GM12878 (cell line): ENCODE measurements around the gene CKMT2. TPM values are rescaled to one million over a fixed set of nuclear protein-coding genes. Genes with fewer than 3 reads are reported as not detected.

Experiments used
- CREM ChIP-seq: IDR thresholded peaks from 2 replicates; pipeline ENCODE4 v1.6.1; 2014; ENCODE audit warnings: antibody characterized with exemption, low read depth
- CUX1 ChIP-seq: IDR thresholded peaks from 2 replicates; pipeline ENCODE4 v1.6.1; 2012; ENCODE audit warnings: improper control_type of control experiment, low read depth, low read length; ENCODE audit not compliant: insufficient replicate concordance
- DPF2 ChIP-seq: fragments of 450-650 bp; IDR thresholded peaks from 2 replicates; pipeline ENCODE4 v1.6.1; 2017; ENCODE audit warnings: mild to moderate bottlenecking
- GATAD2B ChIP-seq: fragments of 450-650 bp; conservative IDR thresholded peaks from 2 replicates; pipeline ENCODE4 v1.6.1; 2017; ENCODE audit warnings: low read depth, mild to moderate bottlenecking, moderate library complexity
- IRF4 ChIP-seq: IDR thresholded peaks from 2 replicates; pipeline ENCODE4 v1.6.1; 2011; ENCODE audit warnings: low read depth, low read length
- SIX5 ChIP-seq: IDR thresholded peaks from 2 replicates; pipeline ENCODE4 v1.6.1; 2011; ENCODE audit warnings: mild to moderate bottlenecking, low read depth, low read length, moderate library complexity; ENCODE audit not compliant: severe bottlenecking
- SPI1 ChIP-seq: IDR thresholded peaks from 2 replicates; pipeline ENCODE4 v1.6.1; 2011; ENCODE audit warnings: low read depth, mild to moderate bottlenecking, low read length, moderate library complexity, borderline replicate concordance; ENCODE audit not compliant: insufficient read depth
- ZBTB4 ChIP-seq: fragments of 450-650 bp; formaldehyde crosslinking; IDR thresholded peaks from 2 replicates; pipeline ENCODE4 v1.4.0; 2022; ENCODE audit warnings: mild to moderate bottlenecking, moderate library complexity
- ZBTB40 ChIP-seq: fragments of 450-650 bp; IDR thresholded peaks from 2 replicates; pipeline ENCODE4 v1.6.1; 2016; ENCODE audit warnings: mild to moderate bottlenecking, moderate library complexity, borderline replicate concordance
- polyA plus RNA-seq, 11 experiments: library from polyadenylated mRNA; depleted of rRNA in 4 of 11; unstranded in 6 of 11; stranded (reverse) in 5 of 11; fragments of >200 nt; fragmentation: Nextera tagmentation in 4 of 11; fragmentation: Illumina TruSeq in 1 of 11; extraction: Ambion mirVana in 4 of 11; extraction: Trizol in 1 of 11; gene quantifications; 1 replicate in 1 of 11; 2 replicates in 10 of 11; pipeline versions ENCODE4 v1.2.1 to v1.2.3, GENCODE V29; 2011 to 2016; ENCODE audit warnings: inconsistent platforms in 2 of 11, missing spikeins in 2 of 11, low read depth in 1 of 11
- total RNA-seq, 4 experiments: library from RNA; depleted of rRNA in 3 of 4; stranded (reverse); fragments of >200 nt in 3 of 4; fragmentation: Illumina TruSeq in 1 of 4; extraction: Trizol in 1 of 4; gene quantifications; 2 replicates each; pipeline versions ENCODE4 v1.2.1 to v1.2.3, GENCODE V29; 2013 to 2021
- TF ChIP-seq, protein P1 (sequence below): fragments of 450-650 bp; IDR thresholded peaks from 2 replicates; pipeline ENCODE4 v1.6.1; 2017; ENCODE audit warnings: mild to moderate bottlenecking, low read depth, inconsistent platforms; ENCODE audit not compliant: poor library complexity, severe bottlenecking

CKMT2 gene
- total and polyA plus RNA-seq, 10 of the 15 experiments (the other 5 are each of a cell fraction or from before 2014, with no cell fraction given): 0.70 to 1.2 TPM; not detected in 8

- TF ChIP-seq ZBTB4 (CRISPR knock-in tag) (no peak), CUX1 (no peak), ZBTB40 (no peak), IRF4 (no peak), SPI1 (no peak), SIX5 (no peak), CREM (peak; percentile 68), DPF2 (0 out of 2 replicates have a peak, but pooled peaks have one; percentile 45), GATAD2B (peak; percentile 47; the same call in 1 of the 2 replicates)
- TF ChIP-seq, protein P1, sequence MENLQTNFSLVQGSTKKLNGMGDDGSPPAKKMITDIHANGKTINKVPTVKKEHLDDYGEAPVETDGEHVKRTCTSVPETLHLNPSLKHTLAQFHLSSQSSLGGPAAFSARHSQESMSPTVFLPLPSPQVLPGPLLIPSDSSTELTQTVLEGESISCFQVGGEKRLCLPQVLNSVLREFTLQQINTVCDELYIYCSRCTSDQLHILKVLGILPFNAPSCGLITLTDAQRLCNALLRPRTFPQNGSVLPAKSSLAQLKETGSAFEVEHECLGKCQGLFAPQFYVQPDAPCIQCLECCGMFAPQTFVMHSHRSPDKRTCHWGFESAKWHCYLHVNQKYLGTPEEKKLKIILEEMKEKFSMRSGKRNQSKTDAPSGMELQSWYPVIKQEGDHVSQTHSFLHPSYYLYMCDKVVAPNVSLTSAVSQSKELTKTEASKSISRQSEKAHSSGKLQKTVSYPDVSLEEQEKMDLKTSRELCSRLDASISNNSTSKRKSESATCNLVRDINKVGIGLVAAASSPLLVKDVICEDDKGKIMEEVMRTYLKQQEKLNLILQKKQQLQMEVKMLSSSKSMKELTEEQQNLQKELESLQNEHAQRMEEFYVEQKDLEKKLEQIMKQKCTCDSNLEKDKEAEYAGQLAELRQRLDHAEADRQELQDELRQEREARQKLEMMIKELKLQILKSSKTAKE: no peak
Measured at GRCh38 chr5:81212211-81212751, 20.8 kb upstream of the CKMT2 start (continued).
